Erythroblast (primary cell): ENCODE measurements around the gene SMIM44.

Experiments used
- GATA1 ChIP-seq: IDR thresholded peaks from 2 replicates; pipeline ENCODE4 v1.6.1; 2011; ENCODE audit warnings: low read depth, mild to moderate bottlenecking, control low read depth, low read length, moderate library complexity
- POLR2A ChIP-seq: IDR thresholded peaks from 2 replicates; pipeline ENCODE4 v1.6.1; 2011; ENCODE audit warnings: mild to moderate bottlenecking, low read length

DNA sequence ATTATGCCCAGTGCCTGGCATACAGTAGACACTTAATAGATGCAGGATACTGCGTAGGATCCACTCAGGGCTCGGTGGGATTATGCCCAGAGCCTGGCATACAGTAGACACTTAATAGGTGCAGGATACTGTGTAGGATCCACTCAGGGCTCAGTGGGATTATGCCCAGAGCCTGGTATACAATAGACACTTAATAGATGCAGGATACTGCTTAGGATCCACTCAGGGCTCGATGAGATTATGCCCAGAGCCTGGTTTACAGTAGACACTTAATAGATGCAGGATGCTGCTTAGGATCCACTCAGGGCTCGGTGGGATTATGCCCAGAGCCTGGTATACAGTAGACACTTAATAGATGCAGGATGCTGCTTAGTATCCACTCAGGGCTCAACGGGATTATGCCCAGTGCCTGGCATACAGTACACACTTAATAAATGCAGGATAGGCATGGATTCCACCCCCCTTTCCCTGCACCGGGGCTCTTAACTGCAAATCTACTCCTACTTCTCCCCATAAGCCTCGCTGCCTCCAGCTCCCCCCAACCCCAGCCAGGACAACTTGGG lies 27.8 kb downstream of the SMIM44 start:
- no peak for TF ChIP-seq POLR2A
- no peak for TF ChIP-seq GATA1
